NCI-H446 treated with DMSO at 0.1 percent for 48 hours (cell line): Measurements from ENCODE around the gene MNX1.

Source experiments
- DNase-seq: peaks from one replicate; lab custom pipeline; 2025; lab: John Stamatoyannopoulos, UW

The MNX1 gene

GRCh38 chr7:157014635-157015555, 4.4 kb upstream of the MNX1 start:
- no peak for DNase-seq

GRCh38 chr7:157013602-157014549, 3.4 kb upstream of the MNX1 start:
- DNase-seq = no peak

GRCh38 chr7:157013101-157013500, 2.6 kb upstream of the MNX1 start:
- DNase-seq = no peak

- DNase-seq = no peak
These were observed 1.7 kb upstream of the MNX1 start for GRCh38 chr7:157012113-157012547.

- no peak for DNase-seq
These were observed 1.1 kb upstream of the MNX1 start for GRCh38 chr7:157011333-157012112.

- no peak for DNase-seq
These were observed 480 bp downstream of the MNX1 start for GRCh38 chr7:157009778-157010587.

- DNase-seq = no peak
These were observed 1.2 kb downstream of the MNX1 start for GRCh38 chr7:157009170-157009777.

- DNase-seq = no peak
These were observed 2.0 kb downstream of the MNX1 start for GRCh38 chr7:157008206-157009169.

GRCh38 chr7:157007470-157008066, 2.9 kb downstream of the MNX1 start:
- DNase-seq = no peak

GRCh38 chr7:157006829-157007469, 3.5 kb downstream of the MNX1 start:
- DNase-seq = no peak

- no peak for DNase-seq
These were observed 4.2 kb downstream of the MNX1 start for GRCh38 chr7:157006205-157006747.

GRCh38 chr7:157005456-157006204, 4.8 kb downstream of the MNX1 start:
- DNase-seq = no peak

GRCh38 chr7:157004521-157005455, 5.7 kb downstream of the MNX1 start:
- DNase-seq = no peak

- DNase-seq = no peak
These were observed 6.5 kb downstream of the MNX1 start for GRCh38 chr7:157003756-157004520.

- no peak for DNase-seq
These were observed 7.1 kb downstream of the MNX1 start for GRCh38 chr7:157003445-157003755.
